Peyer's patch (tissue), 4 donors: ENCODE results near the gene PI4KA. TPM values are rescaled to one million over a fixed set of nuclear protein-coding genes. Genes with fewer than 3 reads are reported as not detected.

ENCODE experiments used
- DNase-seq, 3 donors: peaks; one replicate each; pipeline ENCODE4 v3.0.0-alpha.2; 2017 to 2019
- H3K27ac ChIP-seq, 4 donors: fragments of 200-600 bp; sonication (generic); one replicate each; pipeline ENCODE4 v1.5.1; 2016 to 2019
- H3K27me3 ChIP-seq, 2 donors: fragments of 200-600 bp; sonication (generic); one replicate each; pipeline ENCODE4 v1.5.1; 2019
- H3K36me3 ChIP-seq, 3 donors: fragments of 200-600 bp; sonication (generic); one replicate each; pipeline ENCODE4 v1.5.1; 2016 to 2019
- H3K4me1 ChIP-seq, 4 donors: fragments of 200-600 bp; sonication (generic); one replicate each; pipeline ENCODE4 v1.5.1; 2016 to 2019
- H3K4me3 ChIP-seq, 4 donors: fragments of 200-600 bp; sonication (generic); 1 replicate in 3 of 4; 2 replicates in 1 of 4; pipeline ENCODE4 v1.5.1; 2016 to 2019; ENCODE audit warnings: mild to moderate bottlenecking in 1 of 4
- H3K9me3 ChIP-seq, 4 donors: fragments of 200-600 bp; sonication (generic); one replicate each; pipeline ENCODE4 v1.5.1; 2016 to 2019; ENCODE audit warnings: mild to moderate bottlenecking in 1 of 4
- CTCF ChIP-seq, 6 experiments: fragments of 450-650 bp in 4 of 6; fragments of 200-600 bp in 2 of 6; sonication (generic) in 1 of 6; IDR thresholded peaks; one replicate each; pipeline ENCODE4 v1.5.1; 2017 to 2019; ENCODE audit warnings: antibody characterized with exemption in 6 of 6, mild to moderate bottlenecking in 3 of 6, moderate library complexity in 1 of 6
- POLR2A ChIP-seq, 2 donors: fragments of 450-650 bp; IDR thresholded peaks; one replicate each; pipeline ENCODE4 v1.5.1; 2017; ENCODE audit warnings: antibody characterized with exemption in 2 of 2, mild to moderate bottlenecking in 2 of 2, moderate library complexity in 2 of 2
- total RNA-seq, 4 donors: library from RNA; depleted of rRNA; stranded (reverse); fragments of >200 nt; gene quantifications; one replicate each; pipeline ENCODE4 v1.1.0, GENCODE V29; 2016

Gene PI4KA
- total RNA-seq: 100 to 1,000 TPM in 3 of 4 donors, 10 to 100 TPM in 1; 99.7 to 184 (median 161) TPM

GRCh38 chr22:20858615-20859416 is at the start of gene PI4KA, which contains the start of gene SNAP29:
TSS of gene PI4KA (minus strand) at chr22:20858811. CDS start at chr22:20858725, 86 bp downstream.
TSS of gene SNAP29 (plus strand) at chr22:20859007. CDS start at chr22:20859111, 104 bp downstream.
- H3K27ac ChIP-seq: peak within 1 kb of the TSS; percentile 81 to 96 (median 95)
- H3K27me3 ChIP-seq: no peaks in the 10 kb centered on the region
- H3K9me3 ChIP-seq: no peaks in the 10 kb centered on the region
- TF ChIP-seq CTCF (IDR thresholded peaks at IDR 0.05) (peak in 4 of 6 experiments; percentile 12 to 51 (median 48)), POLR2A (IDR thresholded peaks at IDR 0.05) (peak; percentile 82 to 94)
- peak within 1 kb of the TSS; percentile 68 to 99 (median 88) for H3K4me3 ChIP-seq
- peak; percentile 99 to 100 (median 99) for DNase-seq
- peaks cover 0 to 4% (median 0%) of the 10 kb centered on the region in 3 donors for H3K36me3 ChIP-seq
- peaks cover 0 to 30% (median 4%) of the 10 kb centered on the region in 4 donors for H3K4me1 ChIP-seq

DNA sequence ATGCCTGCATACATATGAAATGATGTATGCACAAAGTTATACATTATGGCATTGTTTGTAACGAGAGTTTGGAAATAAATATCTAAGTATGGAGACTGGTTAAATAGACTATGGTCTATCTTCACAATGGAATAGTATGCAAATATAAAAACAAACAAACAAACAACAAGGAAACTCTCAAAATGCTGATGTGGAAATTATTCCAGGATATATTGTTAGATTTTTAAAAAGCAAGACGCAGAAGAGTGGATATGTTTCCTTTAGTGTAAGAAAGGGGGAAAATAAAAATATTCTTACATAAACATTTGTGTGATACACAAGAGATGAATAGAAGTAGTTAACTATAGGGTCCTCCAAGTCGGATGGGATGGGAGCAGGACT is 47.8 kb upstream of the PI4KA start:
- no peak for TF ChIP-seq CTCF (IDR thresholded peaks at IDR 0.05)
- Histone ChIP-seq H3K27me3 (no peaks in the 10 kb centered on the region), H3K4me3 (no peak overlapping the region), H3K9me3 (no peaks in the 10 kb centered on the region), H3K4me1 (no peaks in the 10 kb centered on the region), H3K36me3 (no peaks in the 10 kb centered on the region), H3K27ac (no peak overlapping the region)
- DNase-seq: no peak

DNA sequence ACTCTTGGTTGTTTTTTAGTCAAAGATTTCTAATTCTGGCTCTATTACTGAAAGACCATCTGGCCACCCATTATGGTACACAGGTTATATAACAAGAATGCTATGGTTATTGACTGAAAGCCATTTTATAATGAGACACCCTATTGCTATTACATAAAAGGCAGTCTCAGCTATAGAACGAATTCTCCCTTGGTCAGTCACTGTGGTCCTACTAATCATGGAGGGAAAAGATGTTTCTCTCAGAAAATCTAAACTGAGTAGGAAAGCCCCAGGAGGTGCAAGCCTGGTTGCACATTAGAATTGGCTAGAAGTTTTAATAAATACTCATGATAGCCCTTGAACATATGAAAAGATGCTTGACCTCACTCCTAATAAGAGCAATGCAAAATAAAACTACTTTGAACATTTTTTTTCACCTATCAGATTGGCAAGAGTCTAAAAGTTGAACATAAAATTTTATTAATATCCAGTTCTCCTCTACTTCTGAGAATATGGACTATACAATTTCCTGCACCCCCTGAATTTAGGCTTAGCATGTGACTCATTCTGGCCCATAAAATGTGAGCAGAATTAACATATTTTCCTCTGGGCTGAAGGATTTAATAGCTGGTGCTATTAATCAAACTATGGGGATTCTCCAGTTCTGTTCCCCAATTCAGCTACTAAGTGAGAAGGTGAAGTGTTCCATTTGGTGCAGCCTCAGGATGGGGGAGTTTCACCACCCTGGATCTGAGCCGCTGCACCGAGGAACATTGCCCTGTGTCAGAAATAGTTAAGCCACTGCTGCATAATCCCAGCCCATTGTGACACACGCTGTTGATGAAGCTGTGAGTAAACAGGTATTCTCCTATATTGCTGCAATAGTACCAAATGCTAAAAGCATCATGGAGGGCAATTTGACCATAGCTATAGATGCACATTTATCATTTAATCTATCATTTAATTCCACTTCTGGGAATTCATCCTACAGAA is 47.1 kb upstream of the PI4KA start:
- Histone ChIP-seq H3K4me3 (no peak overlapping the region), H3K36me3 (no peaks in the 10 kb centered on the region), H3K27me3 (no peaks in the 10 kb centered on the region), H3K9me3 (no peaks in the 10 kb centered on the region), H3K4me1 (no peaks in the 10 kb centered on the region), H3K27ac (no peak overlapping the region)
- no peak for TF ChIP-seq POLR2A (IDR thresholded peaks at IDR 0.05)
- no peak for TF ChIP-seq CTCF (IDR thresholded peaks at IDR 0.05)
- DNase-seq: no peak

- Histone ChIP-seq H3K27ac (no peak overlapping the region), H3K9me3 (no peaks in the 10 kb centered on the region), H3K4me1 (no peaks in the 10 kb centered on the region), H3K27me3 (no peaks in the 10 kb centered on the region), H3K36me3 (no peaks in the 10 kb centered on the region), H3K4me3 (no peak overlapping the region)
- no peak for DNase-seq
- TF ChIP-seq CTCF (IDR thresholded peaks at IDR 0.05): no peak
- no peak for TF ChIP-seq POLR2A (IDR thresholded peaks at IDR 0.05)
Observed at GRCh38 chr22:20904980-20905355, 46.4 kb upstream of the PI4KA start.

DNA sequence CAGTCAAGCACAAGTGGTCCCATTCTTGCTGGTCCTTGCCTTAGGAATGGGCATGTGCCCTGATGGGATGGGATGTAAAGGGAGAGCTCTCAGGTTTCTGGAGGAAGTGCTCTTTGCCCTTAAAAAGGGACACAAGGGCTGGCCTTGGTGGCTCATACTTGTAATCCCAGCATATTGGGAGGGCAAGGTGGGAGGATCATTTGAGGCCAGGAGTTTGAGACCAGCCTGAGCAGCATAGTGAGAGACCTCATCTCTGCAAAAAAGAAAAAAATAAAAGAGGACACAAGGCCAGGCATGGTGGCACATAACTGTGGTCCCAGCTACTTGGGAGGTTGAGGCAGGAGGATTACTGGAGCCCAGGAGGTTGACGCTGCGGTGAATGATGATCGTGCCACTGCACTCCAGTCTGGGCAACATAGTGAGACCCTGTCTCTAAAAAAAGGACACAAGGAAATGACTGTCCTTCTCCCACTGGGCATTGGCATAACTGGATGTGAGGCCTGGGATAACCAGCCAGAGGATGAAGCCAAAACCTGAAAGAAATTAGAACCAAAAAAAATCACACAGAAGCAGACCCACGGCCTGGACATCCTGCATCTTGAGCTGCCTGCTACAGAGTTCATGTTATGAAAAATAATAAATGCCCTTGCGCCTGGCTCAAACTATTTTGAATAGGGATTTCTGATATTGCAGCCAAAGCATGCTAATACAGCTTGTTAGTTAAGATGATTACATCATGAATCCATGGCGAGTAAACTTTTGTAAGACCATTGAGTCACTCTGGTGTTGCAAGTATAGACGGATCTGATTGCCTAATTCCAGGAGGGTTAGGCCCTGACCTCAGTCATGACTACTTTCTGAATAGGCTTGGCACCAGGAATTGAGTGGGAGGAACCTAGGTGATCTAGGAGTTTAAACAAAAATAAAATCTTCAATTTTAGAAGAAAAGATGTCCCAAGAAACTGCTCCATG is 45.7 kb upstream of the PI4KA start:
- no peak overlapping the region for H3K27ac ChIP-seq
- no peak for DNase-seq
- H3K9me3 ChIP-seq: no peaks in the 10 kb centered on the region
- TF ChIP-seq POLR2A (IDR thresholded peaks at IDR 0.05): no peak
- no peak for TF ChIP-seq CTCF (IDR thresholded peaks at IDR 0.05)
- no peak overlapping the region for H3K4me3 ChIP-seq
- H3K36me3 ChIP-seq: no peaks in the 10 kb centered on the region
- H3K4me1 ChIP-seq: no peaks in the 10 kb centered on the region
- no peaks in the 10 kb centered on the region for H3K27me3 ChIP-seq
